WTC11 (cell line): ENCODE measurements around the gene CCDC3.

Experiments used
- CREM ChIP-seq: sonication (generic); formaldehyde crosslinking; IDR thresholded peaks from 2 replicates; pipeline ENCODE4 v1.8.1; 2022; ENCODE audit warnings: mild to moderate bottlenecking, missing genetic modification reagents, moderate library complexity
- GABPB1 ChIP-seq: sonication (generic); formaldehyde crosslinking; IDR thresholded peaks from 2 replicates; pipeline ENCODE4 v1.8.1; 2023; ENCODE audit warnings: mild to moderate bottlenecking, missing genetic modification reagents
- MXD4 ChIP-seq: fragments of 250-450 bp; sonication (Bioruptor Pico); IDR thresholded peaks from 2 replicates; pipeline ENCODE4 v1.8.0; 2021; ENCODE audit warnings: mild to moderate bottlenecking, moderate library complexity, borderline replicate concordance
- NFYB ChIP-seq: sonication (generic); formaldehyde crosslinking; conservative IDR thresholded peaks from 2 replicates; pipeline ENCODE4 v1.8.0; 2022; ENCODE audit warnings: low read depth, missing genetic modification reagents
- NR3C1 ChIP-seq: sonication (generic); formaldehyde crosslinking; conservative IDR thresholded peaks from 2 replicates; pipeline ENCODE4 v1.8.1; 2023; ENCODE audit warnings: low read depth, mild to moderate bottlenecking, missing genetic modification reagents
- SMAD4 ChIP-seq: sonication (generic); formaldehyde crosslinking; IDR thresholded peaks from 2 replicates; pipeline ENCODE4 v1.8.0; 2022; ENCODE audit warnings: mild to moderate bottlenecking, missing genetic modification reagents
- ZNF423 ChIP-seq: fragments of 250-450 bp; sonication (Bioruptor Pico); IDR thresholded peaks from 2 replicates; pipeline ENCODE4 v2.1.2; 2022; ENCODE audit warnings: mild to moderate bottlenecking, moderate library complexity
- TF ChIP-seq, protein P1 (sequence below): fragments of 200-600 bp; IDR thresholded peaks from 2 replicates; pipeline ENCODE4 v1.8.0; 2022; ENCODE audit warnings: antibody characterized with exemption
- TF ChIP-seq, protein P2 (sequence below): sonication (generic); formaldehyde crosslinking; IDR thresholded peaks from 2 replicates; pipeline ENCODE4 v1.8.1; 2023; ENCODE audit warnings: mild to moderate bottlenecking, missing genetic modification reagents
- TF ChIP-seq, protein P3 (sequence below): sonication (generic); formaldehyde crosslinking; IDR thresholded peaks from 2 replicates; pipeline ENCODE4 v1.8.1; 2023; ENCODE audit warnings: mild to moderate bottlenecking, missing genetic modification reagents, moderate library complexity
- TF ChIP-seq, protein P4 (sequence below): sonication (generic); formaldehyde crosslinking; IDR thresholded peaks from 2 replicates; pipeline ENCODE4 v1.8.0; 2022; ENCODE audit warnings: mild to moderate bottlenecking, missing genetic modification reagents
- TF ChIP-seq, protein P5 (sequence below): sonication (generic); formaldehyde crosslinking; IDR thresholded peaks from 2 replicates; pipeline ENCODE4 v1.8.1; 2022; ENCODE audit warnings: mild to moderate bottlenecking, moderate library complexity, missing genetic modification reagents

- no peak for TF ChIP-seq NR3C1
- TF ChIP-seq, protein P1, sequence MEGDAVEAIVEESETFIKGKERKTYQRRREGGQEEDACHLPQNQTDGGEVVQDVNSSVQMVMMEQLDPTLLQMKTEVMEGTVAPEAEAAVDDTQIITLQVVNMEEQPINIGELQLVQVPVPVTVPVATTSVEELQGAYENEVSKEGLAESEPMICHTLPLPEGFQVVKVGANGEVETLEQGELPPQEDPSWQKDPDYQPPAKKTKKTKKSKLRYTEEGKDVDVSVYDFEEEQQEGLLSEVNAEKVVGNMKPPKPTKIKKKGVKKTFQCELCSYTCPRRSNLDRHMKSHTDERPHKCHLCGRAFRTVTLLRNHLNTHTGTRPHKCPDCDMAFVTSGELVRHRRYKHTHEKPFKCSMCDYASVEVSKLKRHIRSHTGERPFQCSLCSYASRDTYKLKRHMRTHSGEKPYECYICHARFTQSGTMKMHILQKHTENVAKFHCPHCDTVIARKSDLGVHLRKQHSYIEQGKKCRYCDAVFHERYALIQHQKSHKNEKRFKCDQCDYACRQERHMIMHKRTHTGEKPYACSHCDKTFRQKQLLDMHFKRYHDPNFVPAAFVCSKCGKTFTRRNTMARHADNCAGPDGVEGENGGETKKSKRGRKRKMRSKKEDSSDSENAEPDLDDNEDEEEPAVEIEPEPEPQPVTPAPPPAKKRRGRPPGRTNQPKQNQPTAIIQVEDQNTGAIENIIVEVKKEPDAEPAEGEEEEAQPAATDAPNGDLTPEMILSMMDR = no peak
- TF ChIP-seq, protein P2, sequence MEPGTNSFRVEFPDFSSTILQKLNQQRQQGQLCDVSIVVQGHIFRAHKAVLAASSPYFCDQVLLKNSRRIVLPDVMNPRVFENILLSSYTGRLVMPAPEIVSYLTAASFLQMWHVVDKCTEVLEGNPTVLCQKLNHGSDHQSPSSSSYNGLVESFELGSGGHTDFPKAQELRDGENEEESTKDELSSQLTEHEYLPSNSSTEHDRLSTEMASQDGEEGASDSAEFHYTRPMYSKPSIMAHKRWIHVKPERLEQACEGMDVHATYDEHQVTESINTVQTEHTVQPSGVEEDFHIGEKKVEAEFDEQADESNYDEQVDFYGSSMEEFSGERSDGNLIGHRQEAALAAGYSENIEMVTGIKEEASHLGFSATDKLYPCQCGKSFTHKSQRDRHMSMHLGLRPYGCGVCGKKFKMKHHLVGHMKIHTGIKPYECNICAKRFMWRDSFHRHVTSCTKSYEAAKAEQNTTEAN = no peak
- TF ChIP-seq, protein P3, sequence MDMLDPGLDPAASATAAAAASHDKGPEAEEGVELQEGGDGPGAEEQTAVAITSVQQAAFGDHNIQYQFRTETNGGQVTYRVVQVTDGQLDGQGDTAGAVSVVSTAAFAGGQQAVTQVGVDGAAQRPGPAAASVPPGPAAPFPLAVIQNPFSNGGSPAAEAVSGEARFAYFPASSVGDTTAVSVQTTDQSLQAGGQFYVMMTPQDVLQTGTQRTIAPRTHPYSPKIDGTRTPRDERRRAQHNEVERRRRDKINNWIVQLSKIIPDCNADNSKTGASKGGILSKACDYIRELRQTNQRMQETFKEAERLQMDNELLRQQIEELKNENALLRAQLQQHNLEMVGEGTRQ (CRISPR knock-in tag) = no peak
- TF ChIP-seq, protein P4, sequence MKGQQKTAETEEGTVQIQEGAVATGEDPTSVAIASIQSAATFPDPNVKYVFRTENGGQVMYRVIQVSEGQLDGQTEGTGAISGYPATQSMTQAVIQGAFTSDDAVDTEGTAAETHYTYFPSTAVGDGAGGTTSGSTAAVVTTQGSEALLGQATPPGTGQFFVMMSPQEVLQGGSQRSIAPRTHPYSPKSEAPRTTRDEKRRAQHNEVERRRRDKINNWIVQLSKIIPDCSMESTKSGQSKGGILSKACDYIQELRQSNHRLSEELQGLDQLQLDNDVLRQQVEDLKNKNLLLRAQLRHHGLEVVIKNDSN (CRISPR knock-in tag) = no peak
- no peak for TF ChIP-seq SMAD4 (CRISPR knock-in tag)
- TF ChIP-seq MXD4 (CRISPR knock-in tag) = no peak
- TF ChIP-seq, protein P5, sequence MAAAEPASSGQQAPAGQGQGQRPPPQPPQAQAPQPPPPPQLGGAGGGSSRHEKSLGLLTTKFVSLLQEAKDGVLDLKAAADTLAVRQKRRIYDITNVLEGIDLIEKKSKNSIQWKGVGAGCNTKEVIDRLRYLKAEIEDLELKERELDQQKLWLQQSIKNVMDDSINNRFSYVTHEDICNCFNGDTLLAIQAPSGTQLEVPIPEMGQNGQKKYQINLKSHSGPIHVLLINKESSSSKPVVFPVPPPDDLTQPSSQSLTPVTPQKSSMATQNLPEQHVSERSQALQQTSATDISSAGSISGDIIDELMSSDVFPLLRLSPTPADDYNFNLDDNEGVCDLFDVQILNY = no peak
- no peak for TF ChIP-seq CREM (CRISPR knock-in tag)
- no peak for TF ChIP-seq NFYB (CRISPR knock-in tag)
- TF ChIP-seq ZNF423 (CRISPR knock-in tag) = no peak
- no peak for TF ChIP-seq GABPB1 (CRISPR knock-in tag)
These were observed 19.9 kb downstream of the CCDC3 start for GRCh38 chr10:12981570-12981969.
